H1 (cell line): ENCODE results near the gene GRIK2. TPM values are rescaled to one million over a fixed set of nuclear protein-coding genes. Genes with fewer than 3 reads are reported as not detected.

ENCODE experiments used
- BCL11A ChIP-seq, 2 experiments: IDR thresholded peaks; one replicate each; pipeline ENCODE4 v1.6.1; 2011; ENCODE audit warnings: low read depth in 2 of 2, low read length in 2 of 2, mild to moderate bottlenecking in 2 of 2
- CREB1 ChIP-seq: IDR thresholded peaks from 2 replicates; pipeline ENCODE4 v1.6.1; 2012; ENCODE audit warnings: inconsistent platforms
- CTBP2 ChIP-seq: IDR thresholded peaks from 2 replicates; pipeline ENCODE4 v1.7.0; 2011; ENCODE audit warnings: borderline replicate concordance, mild to moderate bottlenecking, moderate library complexity, mixed read lengths, low read length; ENCODE audit not compliant: insufficient read depth, insufficient read length
- EP300 ChIP-seq, 2 experiments: IDR thresholded peaks; 1 replicate in 1 of 2; 2 replicates in 1 of 2; pipeline ENCODE4 v1.6.1; 2011 to 2012; ENCODE audit warnings: low read depth in 2 of 2, low read length in 2 of 2, mild to moderate bottlenecking in 2 of 2, borderline replicate concordance in 1 of 2, inconsistent platforms in 1 of 2, moderate library complexity in 1 of 2
- POU5F1 ChIP-seq: IDR thresholded peaks from 2 replicates; pipeline ENCODE4 v1.6.1; 2011; ENCODE audit warnings: low read depth, mild to moderate bottlenecking, low read length, moderate library complexity
- RNF2 ChIP-seq: fragments of 200-900, 300-1000 bp; sonication (generic); IDR thresholded peaks from 2 replicates; pipeline ENCODE4 v1.7.1; 2016; ENCODE audit warnings: borderline replicate concordance, low read depth, mild to moderate bottlenecking, antibody characterized with exemption, low read length; ENCODE audit not compliant: poor library complexity, severe bottlenecking; ENCODE audit errors: missing control alignments
- TAF7 ChIP-seq: optimal IDR thresholded peaks from 2 replicates; pipeline ENCODE3; 2011; ENCODE audit warnings: low read depth, mild to moderate bottlenecking, inconsistent platforms, low read length, moderate library complexity, borderline replicate concordance
- TCF12 ChIP-seq: IDR thresholded peaks from 2 replicates; pipeline ENCODE4 v1.6.1; 2011; ENCODE audit warnings: low read depth, mild to moderate bottlenecking, low read length
- polyA plus RNA-seq, 7 experiments: library from polyadenylated mRNA; depleted of rRNA in 3 of 7; stranded (reverse) in 5 of 7; unstranded in 2 of 7; fragments of >200 nt in 5 of 7; fragments of 200-250 nt in 2 of 7; gene quantifications; 1 replicate in 5 of 7; 2 replicates in 1 of 7; 4 replicates in 1 of 7; pipeline versions ENCODE4 v1.2.1 to v1.2.3, GENCODE V29; 2011 to 2013; ENCODE audit warnings: missing spikeins in 2 of 7, mixed read lengths in 2 of 7
- total RNA-seq: library from RNA; stranded (reverse); fragmentation: NEBNext Ultra II Directional; extraction: Animal tissue kit (Norgen Biotek cat#: 25700); gene quantifications from 2 replicates; pipeline ENCODE4 v1.2.1, GENCODE V29; 2021

The GRIK2 gene
- total and polyA plus RNA-seq, 2 of the 8 experiments (the other 6 are each of a cell fraction or from before 2014, with no cell fraction given) = 1.8 to 2.2 TPM

GRCh38 chr6:101429845-101430244 lies 36.3 kb downstream of the GRIK2 start (continued):
- TF ChIP-seq TAF7 = no peak
- no peak for TF ChIP-seq CREB1
- TF ChIP-seq CTBP2 = no peak
- no peak for TF ChIP-seq POU5F1
- TF ChIP-seq EP300 (IDR thresholded peaks at IDR 0.05; ENCODE audit: borderline replicate concordance in 1 of 2, low read depth in 2 of 2, low read length in 2 of 2) = no peak
- no peak for TF ChIP-seq TCF12
- no peak for TF ChIP-seq BCL11A (IDR thresholded peaks at IDR 0.05; ENCODE audit: low read depth in 2 of 2, low read length in 2 of 2)
- no peak for TF ChIP-seq RNF2
